Smooth muscle cell (in vitro differentiated cells): Measurements from ENCODE around the gene ANKFN1. TPM values are rescaled to one million over a fixed set of nuclear protein-coding genes. Genes with fewer than 3 reads are reported as not detected.

ENCODE experiments used
- DNase-seq: peaks from one replicate; lab custom pipeline; 2025; ENCODE audit not compliant: unreplicated experiment; lab: John Stamatoyannopoulos, UW
- H2AFZ ChIP-seq: fragments of 200-600 bp; sonication (generic); 2 replicates; pipeline ENCODE4 v1.6.0; 2016; ENCODE audit warnings: antibody characterized with exemption, low read depth, mild to moderate bottlenecking
- H3F3A ChIP-seq: fragments of 200-600 bp; sonication (generic); 2 replicates; pipeline ENCODE4 v1.6.0; 2017; ENCODE audit warnings: antibody characterized with exemption, low read depth
- H3K27ac ChIP-seq: fragments of 200-600 bp; sonication (generic); 2 replicates; pipeline ENCODE4 v1.5.1; 2016; ENCODE audit warnings: low read depth, mild to moderate bottlenecking
- H3K27me3 ChIP-seq: fragments of 200-600 bp; sonication (generic); 2 replicates; pipeline ENCODE4 v1.6.1; 2016; ENCODE audit warnings: low read depth, mild to moderate bottlenecking
- H3K36me3 ChIP-seq: fragments of 200-600 bp; sonication (generic); 2 replicates; pipeline ENCODE4 v1.5.1; 2016; ENCODE audit warnings: low read depth
- H3K4me1 ChIP-seq: fragments of 200-600 bp; sonication (generic); 2 replicates; pipeline ENCODE4 v1.5.1; 2016; ENCODE audit warnings: low read depth
- H3K4me2 ChIP-seq: fragments of 200-600 bp; sonication (generic); 2 replicates; pipeline ENCODE4 v1.6.0; 2016; ENCODE audit warnings: mild to moderate bottlenecking
- H3K4me3 ChIP-seq: fragments of 200-600 bp; sonication (generic); 2 replicates; pipeline ENCODE4 v1.5.1; 2016; ENCODE audit warnings: mild to moderate bottlenecking
- H3K79me2 ChIP-seq: fragments of 200-600 bp; sonication (generic); 2 replicates; pipeline ENCODE4 v1.6.0; 2016; ENCODE audit warnings: low read depth, mild to moderate bottlenecking
- H3K9ac ChIP-seq: fragments of 200-600 bp; sonication (generic); 2 replicates; pipeline ENCODE4 v1.6.0; 2016; ENCODE audit warnings: low read depth
- H3K9me3 ChIP-seq: fragments of 200-600 bp; sonication (generic); replicated peaks from 2 replicates; pipeline ENCODE4 v1.5.1; 2016; ENCODE audit warnings: low read depth
- H4K20me1 ChIP-seq: fragments of 200-600 bp; sonication (generic); 2 replicates; pipeline ENCODE4 v1.6.0; 2016; ENCODE audit warnings: low read depth
- CTCF ChIP-seq: fragments of 200-600 bp; sonication (generic); IDR thresholded peaks from 2 replicates; pipeline ENCODE4 v1.5.1; 2017; ENCODE audit warnings: borderline replicate concordance, mild to moderate bottlenecking, antibody characterized with exemption; ENCODE audit not compliant: insufficient read depth, poor library complexity, severe bottlenecking
- WGBS: methylation state at CpG from one replicate; pipeline ENCODE4 v1.1.7; 2016; ENCODE audit warnings: low lambda C conversion rate; 5-methylcytosine and 5-hydroxymethylcytosine counted together
- polyA plus RNA-seq: library from polyadenylated mRNA; unstranded; fragments of >200 nt; fragmentation: Nextera tagmentation; extraction: Ambion mirVana; gene quantifications from 2 replicates; pipeline ENCODE4 v1.2.1, GENCODE V29; 2016
- total RNA-seq: library from RNA; depleted of rRNA; stranded (reverse); fragments of >200 nt; gene quantifications from 2 replicates; pipeline ENCODE4 v1.2.3, GENCODE V29; 2014

The ANKFN1 gene
- total and polyA plus RNA-seq, 2 experiments from 2014 or later = 0.24 to 0.45 TPM

GRCh38 chr17:56452461-56452860 is 299.2 kb downstream of the ANKFN1 start:
- DNase-seq = no peak
- Histone ChIP-seq H3K9ac (no peak overlapping the region), H3K27me3 (no peaks in the 10 kb centered on the region), H3F3A (no peaks in the 10 kb centered on the region), H2AFZ (no peak overlapping the region), H3K79me2 (no peaks in the 10 kb centered on the region), H3K4me2 (no peak overlapping the region), H3K27ac (no peak overlapping the region), H3K4me3 (no peak overlapping the region), H3K36me3 (no peaks in the 10 kb centered on the region), H3K9me3 (no peaks in the 10 kb centered on the region), H4K20me1 (no peaks in the 10 kb centered on the region), H3K4me1 (no peaks in the 10 kb centered on the region)
- 90% methylated on average over 1 of the region's 1 CpG for WGBS
- TF ChIP-seq CTCF = no peak

GRCh38 chr17:56457501-56457900 is 304.2 kb downstream of the ANKFN1 start:
- Histone ChIP-seq H2AFZ (no peak overlapping the region), H3K79me2 (no peaks in the 10 kb centered on the region), H3K27ac (no peak overlapping the region), H3K4me3 (no peak overlapping the region), H3K4me2 (no peak overlapping the region), H3K27me3 (no peaks in the 10 kb centered on the region), H3K36me3 (no peaks in the 10 kb centered on the region), H3K9ac (no peak overlapping the region), H4K20me1 (no peaks in the 10 kb centered on the region), H3K9me3 (no peaks in the 10 kb centered on the region), H3K4me1 (no peaks in the 10 kb centered on the region), H3F3A (no peaks in the 10 kb centered on the region)
- no peak for TF ChIP-seq CTCF
- WGBS = 92% methylated on average over 5 of the region's 5 CpGs
- DNase-seq = no peak

DNA sequence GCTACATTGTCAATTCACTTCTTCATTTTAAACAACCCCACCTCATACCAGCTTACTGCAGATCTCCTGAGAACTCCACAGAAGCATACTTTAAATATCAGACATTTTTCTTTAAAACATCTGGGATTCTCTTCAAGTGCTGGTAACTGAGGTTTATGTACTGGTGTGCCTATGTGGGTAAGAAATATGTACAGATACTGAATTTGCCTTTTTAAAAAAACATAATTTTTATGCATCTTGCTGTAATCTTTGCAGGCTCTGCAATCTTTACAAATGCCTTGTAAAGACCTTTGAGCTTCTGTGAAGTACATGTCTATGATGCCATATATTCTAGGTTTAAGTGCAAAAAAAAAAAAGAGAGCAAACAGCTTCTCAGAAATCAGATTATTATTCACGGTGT is 312.6 kb downstream of the ANKFN1 start:
- no peak for DNase-seq
- Histone ChIP-seq H3K27me3 (no peaks in the 10 kb centered on the region), H3K4me2 (peak overlapping the region; percentile 33), H3K4me1 (no peaks in the 10 kb centered on the region), H3K27ac (no peak overlapping the region), H3K9me3 (no peaks in the 10 kb centered on the region), H3K36me3 (no peaks in the 10 kb centered on the region), H4K20me1 (no peaks in the 10 kb centered on the region), H3K4me3 (no peak overlapping the region), H3K9ac (no peak overlapping the region), H3K79me2 (no peaks in the 10 kb centered on the region), H3F3A (no peaks in the 10 kb centered on the region), H2AFZ (no peak overlapping the region)
- no peak for TF ChIP-seq CTCF
- 77% methylated on average over 1 of the region's 1 CpG for WGBS

DNA sequence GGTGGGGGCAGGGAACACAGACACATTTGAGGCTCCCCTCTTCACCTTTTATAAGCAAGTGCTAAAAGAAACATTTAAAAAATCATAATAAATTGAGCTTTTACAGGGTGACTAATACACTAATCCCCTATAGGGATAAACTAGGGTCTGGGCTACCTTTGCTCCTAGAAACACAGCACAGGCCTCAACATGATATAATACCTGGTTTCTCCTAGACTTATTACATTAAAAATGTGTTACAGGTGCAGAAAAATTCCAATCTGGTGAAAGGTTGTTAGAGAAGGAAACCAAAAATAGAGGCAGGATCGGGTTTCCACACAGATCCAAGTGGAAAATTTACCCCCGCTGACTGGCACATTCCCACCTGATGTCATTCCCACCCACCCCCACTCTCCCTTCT is 315.6 kb downstream of the ANKFN1 start:
- Histone ChIP-seq H3F3A (no peaks in the 10 kb centered on the region), H2AFZ (no peak overlapping the region), H3K9me3 (no peaks in the 10 kb centered on the region), H4K20me1 (no peaks in the 10 kb centered on the region), H3K4me1 (no peaks in the 10 kb centered on the region), H3K79me2 (no peaks in the 10 kb centered on the region), H3K4me3 (no peak overlapping the region), H3K27me3 (no peaks in the 10 kb centered on the region), H3K4me2 (no peak overlapping the region), H3K36me3 (no peaks in the 10 kb centered on the region), H3K9ac (no peak overlapping the region), H3K27ac (no peak overlapping the region)
- WGBS = 76% methylated on average over 2 of the region's 2 CpGs
- DNase-seq = no peak
- no peak for TF ChIP-seq CTCF
